ENCODE results near the gene BTN2A1. TPM values are rescaled to one million over a fixed set of nuclear protein-coding genes. Genes with fewer than 3 reads are reported as not detected.
A peak's percentile ranks its signal among the peaks of the same experiment; 100 is the strongest.
"Not testable (repeated sequence)": the region's sequence is repeated elsewhere in the genome, so short reads cannot be mapped to it uniquely, and the experiment has no call there.

BTN2A1 gene
- total and polyA plus RNA-seq, 9 of the 15 experiments (the other 6 are each of a cell fraction or from before 2014, with no cell fraction given) = 6.7 to 22.1 (median 16.4) TPM

GRCh38 chr6:26418077-26418476 is 39.7 kb upstream of the BTN2A1 start:
- H3K4me3 ChIP-seq; H3K79me2 ChIP-seq (ENCODE audit: control insufficient read depth, insufficient read depth, low read length); H4K20me1 ChIP-seq (replicated peaks; ENCODE audit: control insufficient read depth, insufficient read depth, low read length); H3K27ac ChIP-seq (ENCODE audit: extremely low read depth, low read depth, low read length); ATAC-seq; H3K27me3 ChIP-seq (ENCODE audit: control insufficient read depth in 2 of 2, insufficient read depth in 2 of 2, low read length in 2 of 2); CTCF ChIA-PET (ENCODE audit: low intra/inter-chr PET ratio); H3K9me3 ChIP-seq (replicated peaks; ENCODE audit: control insufficient read depth, insufficient read depth, low read depth, low read length); H3K36me3 ChIP-seq (ENCODE audit: control insufficient read depth, insufficient read depth, low read length); FAIRE-seq; intact Hi-C loops (cut with micrococcal nuclease); DNase-seq (ENCODE audit: extremely low read depth in 1 of 4, low spot score in 3 of 4); H2AFZ ChIP-seq (ENCODE audit: low read depth, low read length); H3K9ac ChIP-seq (ENCODE audit: insufficient read depth in 1 of 2, low read depth in 2 of 2, low read length in 2 of 2); H3K4me2 ChIP-seq (ENCODE audit: insufficient read depth, low read length); BruUV-seq (replicated peaks); H3K9me1 ChIP-seq (ENCODE audit: control insufficient read depth, insufficient read depth, low read length); in situ Hi-C loops (cut with MboI): not testable (repeated sequence)
- peaks cover 13 to 17% of the 10 kb centered on the region in 2 experiments; a peak in 4 of 5 replicates for H3K4me1 ChIP-seq (replicated peaks in 1 of 2; ENCODE audit: control insufficient read depth in 2 of 2, insufficient read depth in 2 of 2, low read length in 2 of 2)
- POLR2A ChIA-PET = interaction anchor here (0.6 kb wide), 1 partner anchor 785 kb away, joined by 3 read pairs; no protein-coding TSS in a partner anchor
- TF ChIP-seq TRIM24 (IDR thresholded peaks at IDR 0.05) (0 out of 4 replicates have a peak, but pooled peaks of 1 of the 2 experiments have one; percentile 35), CBX1 (IDR thresholded peaks at IDR 0.05; ENCODE audit: low read depth) (peak; percentile 72; the same call in 1 of the 2 replicates), ZNF280A (IDR thresholded peaks at IDR 0.05; ENCODE audit: low read depth, partially characterized antibody) (peak; percentile 75), ZNF280B (CRISPR knock-in tag; IDR thresholded peaks at IDR 0.05) (0 out of 2 replicates have a peak, but pooled peaks have one; percentile 45), CBX3 (IDR thresholded peaks at IDR 0.05; ENCODE audit: borderline replicate concordance in 1 of 2, low read length in 2 of 2) (peak in 1 of 2 experiments; percentile 36; a peak in 1 of 3 replicates), CBX5 (IDR thresholded peaks at IDR 0.05; ENCODE audit: borderline replicate concordance, low read depth) (peak; percentile 93), HLTF (IDR thresholded peaks at IDR 0.05) (0 out of 2 replicates have a peak, but pooled peaks have one; percentile 21), ZFP36 (IDR thresholded peaks at IDR 0.05; ENCODE audit: low read depth, low read length, partially characterized antibody) (peak; percentile 33), ARNT (IDR thresholded peaks at IDR 0.05) (0 out of 4 replicates have a peak, but pooled peaks of 1 of the 2 experiments have one; percentile 25), TRIM28 (IDR thresholded peaks at IDR 0.05) (peak; percentile 92)
- WGBS (ENCODE audit: insufficient coverage, low coverage, missing lambda C conversion rate) = 48% methylated on average over 2 of the region's 2 CpGs

- ATAC-seq; H3K27ac ChIP-seq (ENCODE audit: extremely low read depth, low read depth, low read length); in situ Hi-C loops (cut with MboI); H3K4me3 ChIP-seq; CTCF ChIA-PET (ENCODE audit: low intra/inter-chr PET ratio); H3K79me2 ChIP-seq (ENCODE audit: control insufficient read depth, insufficient read depth, low read length); H3K9ac ChIP-seq (ENCODE audit: insufficient read depth in 1 of 2, low read depth in 2 of 2, low read length in 2 of 2); FAIRE-seq; DNase-seq (ENCODE audit: extremely low read depth in 1 of 4, low spot score in 3 of 4); H3K9me3 ChIP-seq (replicated peaks; ENCODE audit: control insufficient read depth, insufficient read depth, low read depth, low read length); H3K9me1 ChIP-seq (ENCODE audit: control insufficient read depth, insufficient read depth, low read length); intact Hi-C loops (cut with micrococcal nuclease); BruUV-seq (replicated peaks); H3K4me2 ChIP-seq (ENCODE audit: insufficient read depth, low read length); H3K27me3 ChIP-seq (ENCODE audit: control insufficient read depth in 2 of 2, insufficient read depth in 2 of 2, low read length in 2 of 2); H3K36me3 ChIP-seq (ENCODE audit: control insufficient read depth, insufficient read depth, low read length); H2AFZ ChIP-seq (ENCODE audit: low read depth, low read length); H4K20me1 ChIP-seq (replicated peaks; ENCODE audit: control insufficient read depth, insufficient read depth, low read length); POLR2A ChIA-PET: not testable (repeated sequence)
- peaks cover 15 to 17% of the 10 kb centered on the region in 2 experiments; a peak in 4 of 5 replicates for H3K4me1 ChIP-seq (replicated peaks in 1 of 2; ENCODE audit: control insufficient read depth in 2 of 2, insufficient read depth in 2 of 2, low read length in 2 of 2)
- WGBS (ENCODE audit: insufficient coverage, low coverage, missing lambda C conversion rate) = 46% methylated on average over 3 of the region's 3 CpGs
Observed at GRCh38 chr6:26418795-26419194, 39.0 kb upstream of the BTN2A1 start.
